GM12878 (cell line): ENCODE data around the gene CCDC201. TPM values are rescaled to one million over a fixed set of nuclear protein-coding genes. Genes with fewer than 3 reads are reported as not detected.

ENCODE experiments used
- ATAC-seq: fragments of 200-7000 bp; cut with Tn5 transposase; 3 replicates; pipeline ENCODE4 v1.9.1; 2020; ENCODE audit warnings: mild to moderate bottlenecking, moderate library complexity
- BruUV-seq: library from RNA; stranded (reverse); fragments of 400-500 nt; replicated peaks from 2 replicates; lab custom pipeline; 2021; lab: Mats Ljungman, UMichigan
- CTCF ChIA-PET: fragments of 300-600 bp; sonication (Branson Sonifier 250); formaldehyde crosslinking; extraction: SDS; loops from one replicate; lab custom pipeline; 2021; ENCODE audit warnings: inconsistent platforms; lab: Yijun Ruan, JAX
- POLR2A ChIA-PET: fragments of 350-600 bp; formaldehyde crosslinking; extraction: SDS; loops from one replicate; lab custom pipeline; 2021; ENCODE audit warnings: inconsistent platforms; lab: Charles Lee
- RAD21 ChIA-PET: fragments of 300-600 bp; sonication (Branson Sonifier 250); formaldehyde crosslinking; loops from one replicate; lab custom pipeline; 2023; ENCODE audit warnings: antibody characterized with exemption; ENCODE audit not compliant: unreplicated experiment; lab: Charles Lee
- SMC1A ChIA-PET: fragments of 300-600 bp; sonication (Branson Sonifier 250); formaldehyde crosslinking; loops from one replicate; lab custom pipeline; 2023; ENCODE audit not compliant: unreplicated experiment, uncharacterized antibody; lab: Charles Lee
- DNase-seq: peaks from one replicate; pipeline ENCODE4 v3.0.0-alpha.2; 2011; ENCODE audit warnings: low read depth, low spot score
- FAIRE-seq: peaks from 3 replicates; lab custom pipeline; 2011; peaks lifted over from hg19 to GRCh38; lab: Jason Lieb, UNC
- H2AFZ ChIP-seq: 2 replicates; pipeline ENCODE4 v1.6.0; 2011; ENCODE audit warnings: low read depth, low read length, control low read depth; ENCODE audit not compliant: control insufficient read depth
- H3K27ac ChIP-seq: 2 replicates; pipeline ENCODE4 v1.5.1; 2011; ENCODE audit warnings: control low read depth; ENCODE audit not compliant: control insufficient read depth, insufficient read depth
- H3K27me3 ChIP-seq, 2 experiments: replicated peaks in 1 of 2; 2 replicates each; pipeline versions ENCODE4 v1.6.0 to v1.6.1; 2011; ENCODE audit warnings: low read length in 1 of 2; ENCODE audit not compliant: control insufficient read depth in 2 of 2, insufficient read depth in 2 of 2
- H3K36me3 ChIP-seq, 2 experiments: 2 replicates each; pipeline ENCODE4 v1.5.1; 2011; ENCODE audit warnings: low read length in 1 of 2; ENCODE audit not compliant: control insufficient read depth in 2 of 2, insufficient read depth in 2 of 2
- H3K4me1 ChIP-seq: 2 replicates; pipeline ENCODE4 v1.6.1; 2011; ENCODE audit warnings: mild to moderate bottlenecking, low read length, moderate library complexity, mixed read lengths; ENCODE audit not compliant: control insufficient read depth, insufficient read depth
- H3K4me2 ChIP-seq: 2 replicates; pipeline ENCODE4 v1.6.0; 2011; ENCODE audit warnings: control low read depth; ENCODE audit not compliant: control insufficient read depth, insufficient read depth
- H3K4me3 ChIP-seq: fragments of 200-600 bp; sonication (generic); 2 replicates; pipeline ENCODE4 v1.5.1; 2016
- H3K79me2 ChIP-seq: 2 replicates; pipeline ENCODE4 v1.6.0; 2011; ENCODE audit warnings: low read length; ENCODE audit not compliant: control insufficient read depth, insufficient read depth
- H3K9ac ChIP-seq: 2 replicates; pipeline ENCODE4 v1.8.0; 2011; ENCODE audit warnings: low read length, control low read depth, mixed read lengths; ENCODE audit not compliant: control insufficient read depth, insufficient read depth
- H3K9me3 ChIP-seq: replicated peaks from 3 replicates; pipeline ENCODE4 v1.5.1; 2011; ENCODE audit warnings: mild to moderate bottlenecking, low read length; ENCODE audit not compliant: control insufficient read depth, insufficient read depth
- H4K20me1 ChIP-seq: 2 replicates; pipeline ENCODE4 v1.6.0; 2011; ENCODE audit not compliant: control insufficient read depth, insufficient read depth
- EGR1 ChIP-seq, 2 experiments: IDR thresholded peaks; 1 replicate in 1 of 2; 2 replicates in 1 of 2; pipeline ENCODE4 v1.6.1; 2011 to 2012; ENCODE audit warnings: low read depth in 2 of 2, low read length in 2 of 2, borderline replicate concordance in 1 of 2, mild to moderate bottlenecking in 1 of 2, moderate library complexity in 1 of 2
- MTA2 ChIP-seq: fragments of 450-650 bp; IDR thresholded peaks from 2 replicates; pipeline ENCODE4 v1.6.1; 2016; ENCODE audit warnings: low read depth, mild to moderate bottlenecking, moderate library complexity
- WGBS: methylation state at CpG from one replicate; pipeline ENCODE4 v1.1.6; 2016; ENCODE audit warnings: low lambda C conversion rate; ENCODE audit not compliant: insufficient replicate concordance, insufficient coverage; ENCODE audit errors: missing lambda C conversion rate; 5-methylcytosine and 5-hydroxymethylcytosine counted together
- in situ Hi-C: fragments of 300-500 bp; cut with MboI; formaldehyde crosslinking; loops from 9 replicates; pipeline ENCODE4 v1.14.3; 2018; ENCODE audit warnings: mixed read lengths
- intact Hi-C: fragments of 100-400 bp; cut with micrococcal nuclease; formaldehyde crosslinking; loops from one replicate; pipeline ENCODE4 v1.14.2; 2022; ENCODE audit not compliant: unreplicated experiment
- polyA plus RNA-seq, 11 experiments: library from polyadenylated mRNA; depleted of rRNA in 4 of 11; unstranded in 6 of 11; stranded (reverse) in 5 of 11; fragments of >200 nt; fragmentation: Nextera tagmentation in 4 of 11; fragmentation: Illumina TruSeq in 1 of 11; extraction: Ambion mirVana in 4 of 11; extraction: Trizol in 1 of 11; gene quantifications; 1 replicate in 1 of 11; 2 replicates in 10 of 11; pipeline versions ENCODE4 v1.2.1 to v1.2.3, GENCODE V29; 2011 to 2016; ENCODE audit warnings: inconsistent platforms in 2 of 11, missing spikeins in 2 of 11, low read depth in 1 of 11
- total RNA-seq, 4 experiments: library from RNA; depleted of rRNA in 3 of 4; stranded (reverse); fragments of >200 nt in 3 of 4; fragmentation: Illumina TruSeq in 1 of 4; extraction: Trizol in 1 of 4; gene quantifications; 2 replicates each; pipeline versions ENCODE4 v1.2.1 to v1.2.3, GENCODE V29; 2013 to 2021
- TF ChIP-seq, protein P1 (sequence below): IDR thresholded peaks from 2 replicates; pipeline ENCODE4 v1.6.1; 2012; ENCODE audit warnings: low read length, inconsistent platforms
- TF ChIP-seq, protein P2 (sequence below): fragments of 450-650 bp; IDR thresholded peaks from 2 replicates; pipeline ENCODE4 v1.6.1; 2017; ENCODE audit warnings: antibody characterized with exemption, mild to moderate bottlenecking, moderate library complexity
- TF ChIP-seq, protein P3 (sequence below): IDR thresholded peaks from 2 replicates; pipeline ENCODE4 v1.6.1; 2012; ENCODE audit warnings: mild to moderate bottlenecking, low read depth, low read length

The CCDC201 gene
- total and polyA plus RNA-seq, 10 of the 15 experiments (the other 5 are each of a cell fraction or from before 2014, with no cell fraction given): 0.10 TPM; not detected in 9

DNA sequence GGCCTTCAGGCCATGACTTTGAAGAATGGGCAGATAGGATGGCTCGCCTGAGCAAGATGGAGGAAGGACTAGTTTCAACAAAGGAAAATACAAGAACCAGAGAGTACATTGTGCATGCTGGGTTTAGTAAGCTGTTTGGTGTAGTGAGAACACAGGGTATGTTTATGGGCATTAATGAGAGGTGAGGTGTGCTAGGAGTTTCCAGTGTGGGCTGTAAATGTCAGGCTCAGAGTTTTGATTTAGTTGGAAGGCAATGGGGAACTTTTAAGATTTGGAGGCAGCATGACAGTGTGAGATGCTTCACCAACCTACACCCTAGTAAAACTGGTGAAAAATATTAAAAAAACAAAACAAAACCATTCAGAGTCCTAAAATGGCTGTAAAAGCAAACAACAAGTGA is 28.7 kb upstream of the CCDC201 start:
- no peaks in the 10 kb centered on the region for H3K9me3 ChIP-seq
- intact Hi-C loops (no loop called here), in situ Hi-C loops (no loop called here)
- no peaks in the 10 kb centered on the region for H3K79me2 ChIP-seq
- H3K36me3 ChIP-seq: no peaks in the 10 kb centered on the region
- H3K4me1 ChIP-seq: no peaks in the 10 kb centered on the region
- H2AFZ ChIP-seq: no peak overlapping the region
- H3K4me2 ChIP-seq: no peak overlapping the region
- ATAC-seq: no peak
- ChIA-PET SMC1A (interaction anchor here (1.4 to 1.5 kb wide), 2 partner anchors 9 to 1200 kb away, joined by 3 to 5 read pairs; no protein-coding TSS in a partner anchor), POLR2A (no interaction called here), RAD21 (no interaction called here), CTCF (interaction anchor here (0.6 to 1.9 kb wide), 4 partner anchors 8 to 29 kb away, joined by 3 to 5 read pairs (median 4); no protein-coding TSS in a partner anchor)
- no peak overlapping the region for H3K9ac ChIP-seq
- no peak overlapping the region for H3K27ac ChIP-seq
- FAIRE-seq: no peak
- no peak for TF ChIP-seq MTA2
- TF ChIP-seq EGR1 (IDR thresholded peaks at IDR 0.05; ENCODE audit: borderline replicate concordance in 1 of 2, low read depth in 2 of 2, low read length in 2 of 2): no peak
- TF ChIP-seq, protein P1, sequence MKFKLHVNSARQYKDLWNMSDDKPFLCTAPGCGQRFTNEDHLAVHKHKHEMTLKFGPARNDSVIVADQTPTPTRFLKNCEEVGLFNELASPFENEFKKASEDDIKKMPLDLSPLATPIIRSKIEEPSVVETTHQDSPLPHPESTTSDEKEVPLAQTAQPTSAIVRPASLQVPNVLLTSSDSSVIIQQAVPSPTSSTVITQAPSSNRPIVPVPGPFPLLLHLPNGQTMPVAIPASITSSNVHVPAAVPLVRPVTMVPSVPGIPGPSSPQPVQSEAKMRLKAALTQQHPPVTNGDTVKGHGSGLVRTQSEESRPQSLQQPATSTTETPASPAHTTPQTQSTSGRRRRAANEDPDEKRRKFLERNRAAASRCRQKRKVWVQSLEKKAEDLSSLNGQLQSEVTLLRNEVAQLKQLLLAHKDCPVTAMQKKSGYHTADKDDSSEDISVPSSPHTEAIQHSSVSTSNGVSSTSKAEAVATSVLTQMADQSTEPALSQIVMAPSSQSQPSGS: no peak
- H3K27me3 ChIP-seq: no peaks in the 10 kb centered on the region
- H3K4me3 ChIP-seq: no peak overlapping the region
- BruUV-seq: no TSS peak
- no peaks in the 10 kb centered on the region for H4K20me1 ChIP-seq
- no peak for DNase-seq
- 0% methylated on average over 1 of the region's 1 CpG for WGBS

DNA sequence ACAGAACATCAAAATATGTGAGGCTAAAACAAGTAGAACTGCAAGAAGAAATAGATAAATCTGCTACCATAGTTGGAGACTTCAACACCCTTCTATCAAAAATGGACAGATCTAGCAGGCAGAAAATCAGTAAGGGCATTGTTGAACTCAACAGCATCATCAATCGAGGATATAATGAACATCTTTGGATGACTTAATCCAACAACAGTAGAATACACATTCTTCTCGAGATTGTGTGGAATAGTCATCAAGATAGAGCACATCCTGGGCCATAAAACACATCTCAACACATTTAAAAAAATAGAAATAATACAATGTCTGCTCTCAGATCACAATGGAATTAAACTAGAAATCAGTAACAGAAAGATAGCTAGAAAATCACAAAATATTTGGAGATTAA is 25.3 kb upstream of the CCDC201 start:
- ATAC-seq (no peak), FAIRE-seq (no peak), DNase-seq (no peak)
- Histone ChIP-seq H3K27ac (no peak overlapping the region), H3K4me1 (no peaks in the 10 kb centered on the region), H4K20me1 (no peaks in the 10 kb centered on the region), H2AFZ (no peak overlapping the region), H3K36me3 (no peaks in the 10 kb centered on the region), H3K9me3 (no peaks in the 10 kb centered on the region), H3K79me2 (no peaks in the 10 kb centered on the region), H3K9ac (no peak overlapping the region), H3K27me3 (no peaks in the 10 kb centered on the region), H3K4me3 (no peak overlapping the region), H3K4me2 (no peak overlapping the region)
- POLR2A ChIA-PET: no interaction called here
- in situ Hi-C loops: no loop called here
- SMC1A ChIA-PET: interaction anchor here (0.7 to 1.1 kb wide), 3 partner anchors 11 to 566 kb away, joined by 3 to 4 read pairs (median 3); no protein-coding TSS in a partner anchor
- RAD21 ChIA-PET: interaction anchor here (1.0 kb wide), 1 partner anchor 240 kb away, joined by 3 read pairs; no protein-coding TSS in a partner anchor
- no TSS peak for BruUV-seq
- 5% methylated on average over 2 of the region's 2 CpGs for WGBS
- CTCF ChIA-PET: interaction anchor here (0.5 to 1.2 kb wide), 3 partner anchors 20 to 1283 kb away, joined by 3 read pairs; no protein-coding TSS in a partner anchor
- intact Hi-C loops: no loop called here
- TF ChIP-seq, protein P2, sequence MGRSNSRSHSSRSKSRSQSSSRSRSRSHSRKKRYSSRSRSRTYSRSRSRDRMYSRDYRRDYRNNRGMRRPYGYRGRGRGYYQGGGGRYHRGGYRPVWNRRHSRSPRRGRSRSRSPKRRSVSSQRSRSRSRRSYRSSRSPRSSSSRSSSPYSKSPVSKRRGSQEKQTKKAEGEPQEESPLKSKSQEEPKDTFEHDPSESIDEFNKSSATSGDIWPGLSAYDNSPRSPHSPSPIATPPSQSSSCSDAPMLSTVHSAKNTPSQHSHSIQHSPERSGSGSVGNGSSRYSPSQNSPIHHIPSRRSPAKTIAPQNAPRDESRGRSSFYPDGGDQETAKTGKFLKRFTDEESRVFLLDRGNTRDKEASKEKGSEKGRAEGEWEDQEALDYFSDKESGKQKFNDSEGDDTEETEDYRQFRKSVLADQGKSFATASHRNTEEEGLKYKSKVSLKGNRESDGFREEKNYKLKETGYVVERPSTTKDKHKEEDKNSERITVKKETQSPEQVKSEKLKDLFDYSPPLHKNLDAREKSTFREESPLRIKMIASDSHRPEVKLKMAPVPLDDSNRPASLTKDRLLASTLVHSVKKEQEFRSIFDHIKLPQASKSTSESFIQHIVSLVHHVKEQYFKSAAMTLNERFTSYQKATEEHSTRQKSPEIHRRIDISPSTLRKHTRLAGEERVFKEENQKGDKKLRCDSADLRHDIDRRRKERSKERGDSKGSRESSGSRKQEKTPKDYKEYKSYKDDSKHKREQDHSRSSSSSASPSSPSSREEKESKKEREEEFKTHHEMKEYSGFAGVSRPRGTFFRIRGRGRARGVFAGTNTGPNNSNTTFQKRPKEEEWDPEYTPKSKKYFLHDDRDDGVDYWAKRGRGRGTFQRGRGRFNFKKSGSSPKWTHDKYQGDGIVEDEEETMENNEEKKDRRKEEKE: no peak
- TF ChIP-seq, protein P3, sequence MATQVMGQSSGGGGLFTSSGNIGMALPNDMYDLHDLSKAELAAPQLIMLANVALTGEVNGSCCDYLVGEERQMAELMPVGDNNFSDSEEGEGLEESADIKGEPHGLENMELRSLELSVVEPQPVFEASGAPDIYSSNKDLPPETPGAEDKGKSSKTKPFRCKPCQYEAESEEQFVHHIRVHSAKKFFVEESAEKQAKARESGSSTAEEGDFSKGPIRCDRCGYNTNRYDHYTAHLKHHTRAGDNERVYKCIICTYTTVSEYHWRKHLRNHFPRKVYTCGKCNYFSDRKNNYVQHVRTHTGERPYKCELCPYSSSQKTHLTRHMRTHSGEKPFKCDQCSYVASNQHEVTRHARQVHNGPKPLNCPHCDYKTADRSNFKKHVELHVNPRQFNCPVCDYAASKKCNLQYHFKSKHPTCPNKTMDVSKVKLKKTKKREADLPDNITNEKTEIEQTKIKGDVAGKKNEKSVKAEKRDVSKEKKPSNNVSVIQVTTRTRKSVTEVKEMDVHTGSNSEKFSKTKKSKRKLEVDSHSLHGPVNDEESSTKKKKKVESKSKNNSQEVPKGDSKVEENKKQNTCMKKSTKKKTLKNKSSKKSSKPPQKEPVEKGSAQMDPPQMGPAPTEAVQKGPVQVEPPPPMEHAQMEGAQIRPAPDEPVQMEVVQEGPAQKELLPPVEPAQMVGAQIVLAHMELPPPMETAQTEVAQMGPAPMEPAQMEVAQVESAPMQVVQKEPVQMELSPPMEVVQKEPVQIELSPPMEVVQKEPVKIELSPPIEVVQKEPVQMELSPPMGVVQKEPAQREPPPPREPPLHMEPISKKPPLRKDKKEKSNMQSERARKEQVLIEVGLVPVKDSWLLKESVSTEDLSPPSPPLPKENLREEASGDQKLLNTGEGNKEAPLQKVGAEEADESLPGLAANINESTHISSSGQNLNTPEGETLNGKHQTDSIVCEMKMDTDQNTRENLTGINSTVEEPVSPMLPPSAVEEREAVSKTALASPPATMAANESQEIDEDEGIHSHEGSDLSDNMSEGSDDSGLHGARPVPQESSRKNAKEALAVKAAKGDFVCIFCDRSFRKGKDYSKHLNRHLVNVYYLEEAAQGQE: no peak
